Upper lobe of right lung (tissue), 1 donor: ENCODE results near the gene RTN1. TPM values are rescaled to one million over a fixed set of nuclear protein-coding genes. Genes with fewer than 3 reads are reported as not detected.
A peak's percentile ranks its signal among the peaks of the same experiment; 100 is the strongest.

ENCODE experiments used
- ATAC-seq: fragments of 200-7000 bp; cut with Tn5 transposase; one replicate; pipeline ENCODE4 v1.9.1; 2020; ENCODE audit warnings: mild to moderate bottlenecking, moderate library complexity
- DNase-seq: peaks from one replicate; pipeline ENCODE4 v3.0.0-alpha.2; 2020
- H3K27ac ChIP-seq: fragments of 200-600 bp; one replicate; pipeline ENCODE4 v1.8.0; 2022
- H3K27me3 ChIP-seq: fragments of 200-600 bp; one replicate; pipeline ENCODE4 v1.8.0; 2022; ENCODE audit warnings: mild to moderate bottlenecking
- H3K36me3 ChIP-seq: fragments of 200-600 bp; one replicate; pipeline ENCODE4 v1.8.0; 2022
- H3K4me1 ChIP-seq: fragments of 200-600 bp; one replicate; pipeline ENCODE4 v1.8.0; 2022
- H3K4me3 ChIP-seq: fragments of 200-600 bp; one replicate; pipeline ENCODE4 v1.8.0; 2022; ENCODE audit warnings: mild to moderate bottlenecking
- H3K9me3 ChIP-seq: fragments of 200-600 bp; one replicate; pipeline ENCODE4 v1.8.0; 2022
- CTCF ChIP-seq: fragments of 200-600 bp; IDR thresholded peaks from one replicate; pipeline ENCODE4 v1.8.0; 2022; ENCODE audit warnings: antibody characterized with exemption
- intact Hi-C: fragments of 100-400 bp; cut with DNase I; formaldehyde crosslinking; loops from one replicate; pipeline ENCODE4 v1.11.0; 2022
- total RNA-seq: library from RNA; stranded (reverse); fragmentation: NEBNext Ultra II Directional; extraction: Animal tissue kit (Norgen Biotek cat#: 25700); gene quantifications from one replicate; pipeline ENCODE4 v1.2.1, GENCODE V29; 2021
- donor health status: DM: no; HTN: yes; CAD: no; lungs with severe emphysema.

Gene RTN1
- total RNA-seq, 1 donor from 2014 or later: 9.6 TPM

- intact Hi-C loops: no loop called here
- DNase-seq (no peak), ATAC-seq (no peak)
- Histone ChIP-seq H3K4me3 (no peak overlapping the region), H3K4me1 (no peaks in the 10 kb centered on the region), H3K36me3 (no peaks in the 10 kb centered on the region), H3K27ac (no peak overlapping the region), H3K9me3 (no peaks in the 10 kb centered on the region), H3K27me3 (no peaks in the 10 kb centered on the region)
- no peak for TF ChIP-seq CTCF
Measured at GRCh38 chr14:59600211-59600945, 270.2 kb downstream of the RTN1 start.

GRCh38 chr14:59595071-59595470 is 275.5 kb downstream of the RTN1 start:
- Histone ChIP-seq H3K4me1 (no peaks in the 10 kb centered on the region), H3K27ac (no peak overlapping the region), H3K36me3 (no peaks in the 10 kb centered on the region), H3K4me3 (no peak overlapping the region), H3K27me3 (no peaks in the 10 kb centered on the region), H3K9me3 (no peaks in the 10 kb centered on the region)
- intact Hi-C loops: no loop called here
- DNase-seq (no peak), ATAC-seq (no peak)
- no peak for TF ChIP-seq CTCF

- Histone ChIP-seq H3K27ac (no peak overlapping the region), H3K4me3 (no peak overlapping the region), H3K4me1 (no peaks in the 10 kb centered on the region), H3K27me3 (no peaks in the 10 kb centered on the region), H3K9me3 (no peaks in the 10 kb centered on the region), H3K36me3 (no peaks in the 10 kb centered on the region)
- DNase-seq (no peak), ATAC-seq (no peak)
- intact Hi-C loops: no loop called here
- TF ChIP-seq CTCF: no peak
Measured at GRCh38 chr14:59591641-59592370, 278.8 kb downstream of the RTN1 start.

- H3K4me3 ChIP-seq: no peak overlapping the region
Measured at GRCh38 chr14:59588101-59588500, 282.5 kb downstream of the RTN1 start.

GRCh38 chr14:59585891-59586554 is 284.6 kb downstream of the RTN1 start:
- H3K4me1 ChIP-seq: no peaks in the 10 kb centered on the region
- no peak overlapping the region for H3K27ac ChIP-seq
- ATAC-seq: peak; percentile 30
- TF ChIP-seq CTCF: no peak
- no peaks in the 10 kb centered on the region for H3K9me3 ChIP-seq
- no peaks in the 10 kb centered on the region for H3K27me3 ChIP-seq
- no peak for DNase-seq
- no peak overlapping the region for H3K4me3 ChIP-seq
- intact Hi-C loops: no loop called here
- no peaks in the 10 kb centered on the region for H3K36me3 ChIP-seq

More at GRCh38 chr14:59588101-59588500, 282.5 kb downstream of the RTN1 start:
- Histone ChIP-seq H3K27ac (no peak overlapping the region), H3K4me1 (no peaks in the 10 kb centered on the region), H3K36me3 (no peaks in the 10 kb centered on the region), H3K27me3 (no peaks in the 10 kb centered on the region), H3K9me3 (no peaks in the 10 kb centered on the region)
- no peak for ATAC-seq
- intact Hi-C loops: no loop called here
- no peak for DNase-seq
- TF ChIP-seq CTCF: no peak
